Loucy (cell line): ENCODE measurements around the gene CDC25A.

ENCODE experiments used
- EZH2phosphoT487 ChIP-seq: fragments of 200-600 bp; IDR thresholded peaks from 2 replicates; pipeline ENCODE4 v1.6.1; 2018; ENCODE audit warnings: antibody characterized with exemption, mild to moderate bottlenecking, moderate library complexity, borderline replicate concordance
- TF ChIP-seq, protein P1 (sequence below): fragments of 200-600 bp; sonication (generic); conservative IDR thresholded peaks from 2 replicates; pipeline ENCODE4 v1.5.1; 2014; ENCODE audit warnings: mild to moderate bottlenecking, antibody characterized with exemption, low read length

DNA sequence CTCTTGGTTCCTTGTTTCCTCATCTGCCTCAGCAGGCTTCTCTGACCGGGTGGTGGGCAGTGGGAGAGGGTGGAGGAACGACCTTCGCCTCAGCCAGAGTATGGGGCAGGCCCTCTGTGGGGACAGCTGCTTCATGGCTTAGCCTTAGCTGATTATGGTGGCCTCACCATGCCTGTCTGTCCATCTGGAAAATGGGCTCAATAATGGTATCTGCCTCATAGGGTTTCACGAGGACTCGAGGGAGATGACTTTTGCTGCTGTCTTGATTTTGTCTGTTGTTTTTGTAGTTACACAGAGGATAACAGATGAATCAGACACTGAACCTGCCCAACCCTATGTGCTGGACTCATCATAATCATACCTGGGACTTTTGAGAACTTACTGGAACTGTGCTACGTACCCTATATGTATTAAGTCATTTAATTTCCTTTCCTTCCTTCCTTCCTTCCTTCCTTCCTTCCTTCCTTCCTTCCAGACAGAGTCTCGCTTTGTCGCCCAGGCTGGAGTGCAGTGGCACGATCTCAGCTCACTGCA is 46.5 kb downstream of the CDC25A start:
- TF ChIP-seq, protein P1, sequence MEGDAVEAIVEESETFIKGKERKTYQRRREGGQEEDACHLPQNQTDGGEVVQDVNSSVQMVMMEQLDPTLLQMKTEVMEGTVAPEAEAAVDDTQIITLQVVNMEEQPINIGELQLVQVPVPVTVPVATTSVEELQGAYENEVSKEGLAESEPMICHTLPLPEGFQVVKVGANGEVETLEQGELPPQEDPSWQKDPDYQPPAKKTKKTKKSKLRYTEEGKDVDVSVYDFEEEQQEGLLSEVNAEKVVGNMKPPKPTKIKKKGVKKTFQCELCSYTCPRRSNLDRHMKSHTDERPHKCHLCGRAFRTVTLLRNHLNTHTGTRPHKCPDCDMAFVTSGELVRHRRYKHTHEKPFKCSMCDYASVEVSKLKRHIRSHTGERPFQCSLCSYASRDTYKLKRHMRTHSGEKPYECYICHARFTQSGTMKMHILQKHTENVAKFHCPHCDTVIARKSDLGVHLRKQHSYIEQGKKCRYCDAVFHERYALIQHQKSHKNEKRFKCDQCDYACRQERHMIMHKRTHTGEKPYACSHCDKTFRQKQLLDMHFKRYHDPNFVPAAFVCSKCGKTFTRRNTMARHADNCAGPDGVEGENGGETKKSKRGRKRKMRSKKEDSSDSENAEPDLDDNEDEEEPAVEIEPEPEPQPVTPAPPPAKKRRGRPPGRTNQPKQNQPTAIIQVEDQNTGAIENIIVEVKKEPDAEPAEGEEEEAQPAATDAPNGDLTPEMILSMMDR, result no peak
- TF ChIP-seq EZH2phosphoT487, result no peak
